MG63 (cell line): ENCODE data around the gene TTC34. TPM values are rescaled to one million over a fixed set of nuclear protein-coding genes. Genes with fewer than 3 reads are reported as not detected.
"Not testable (repeated sequence)": the region's sequence is repeated elsewhere in the genome, so short reads cannot be mapped to it uniquely, and the experiment has no call there.

ENCODE experiments used
- DNase-seq: peaks from one replicate; pipeline ENCODE4 v3.0.0-alpha.2; 2020
- H3K27me3 ChIP-seq: fragments of 250-450 bp; sonication (Bioruptor Pico); 2 replicates; pipeline ENCODE4 v1.5.1; 2020; ENCODE audit warnings: mild to moderate bottlenecking, moderate library complexity
- H3K36me3 ChIP-seq: fragments of 250-450 bp; sonication (Bioruptor Pico); 2 replicates; pipeline ENCODE4 v1.5.1; 2020; ENCODE audit warnings: mild to moderate bottlenecking, moderate library complexity
- H3K4me3 ChIP-seq: fragments of 250-450 bp; sonication (Bioruptor Pico); 2 replicates; pipeline ENCODE4 v1.5.1; 2020; ENCODE audit warnings: mild to moderate bottlenecking, moderate library complexity
- H3K9me3 ChIP-seq: fragments of 250-450 bp; sonication (Bioruptor Pico); 2 replicates; pipeline ENCODE4 v1.5.1; 2020; ENCODE audit warnings: mild to moderate bottlenecking, moderate library complexity
- total RNA-seq: library from RNA; depleted of rRNA; stranded (reverse); fragments of >200 nt; shearing (Covaris generic); gene quantifications from 2 replicates; pipeline ENCODE4 v1.2.3, GENCODE V29; 2014; ENCODE audit warnings: low replicate concordance

Gene TTC34
- total RNA-seq, 1 experiment from 2014 or later = not detected

- Histone ChIP-seq H3K36me3 (no peaks in the 10 kb centered on the region), H3K27me3 (peaks cover 4% of the 10 kb centered on the region; the same call in 1 of the 2 replicates), H3K9me3 (peaks cover 5% of the 10 kb centered on the region; the same call in 1 of the 2 replicates), H3K4me3 (no peak overlapping the region)
- no peak for DNase-seq
Measured at GRCh38 chr1:2781627-2782026, 19.9 kb downstream of the TTC34 start.

GRCh38 chr1:2778220-2778592 lies 23.3 kb downstream of the TTC34 start:
- H3K27me3 ChIP-seq = peaks cover 4% of the 10 kb centered on the region; the same call in 1 of the 2 replicates
- no peak overlapping the region for H3K4me3 ChIP-seq
- peak; percentile 61 for DNase-seq
- no peaks in the 10 kb centered on the region for H3K36me3 ChIP-seq
- peaks cover 5% of the 10 kb centered on the region; the same call in 1 of the 2 replicates for H3K9me3 ChIP-seq

GRCh38 chr1:2777424-2778219 lies 23.9 kb downstream of the TTC34 start:
- peak; percentile 61 for DNase-seq
- no peak overlapping the region for H3K4me3 ChIP-seq
- H3K27me3 ChIP-seq = peaks cover 4% of the 10 kb centered on the region; the same call in 1 of the 2 replicates

GRCh38 chr1:2775333-2775732 lies 26.2 kb downstream of the TTC34 start:
- not testable (repeated sequence) for H3K36me3 ChIP-seq, DNase-seq, H3K4me3 ChIP-seq, H3K9me3 ChIP-seq, H3K27me3 ChIP-seq

More at GRCh38 chr1:2777424-2778219, 23.9 kb downstream of the TTC34 start:
- Histone ChIP-seq H3K9me3 (peaks cover 5% of the 10 kb centered on the region; the same call in 1 of the 2 replicates), H3K36me3 (no peaks in the 10 kb centered on the region)

GRCh38 chr1:2768052-2768451 lies 33.4 kb downstream of the TTC34 start:
- DNase-seq, H3K9me3 ChIP-seq, H3K4me3 ChIP-seq, H3K27me3 ChIP-seq, H3K36me3 ChIP-seq: not testable (repeated sequence)

GRCh38 chr1:2759433-2759832 lies 42.1 kb downstream of the TTC34 start:
- not testable (repeated sequence) for H3K4me3 ChIP-seq, H3K27me3 ChIP-seq, DNase-seq, H3K9me3 ChIP-seq, H3K36me3 ChIP-seq

GRCh38 chr1:2757519-2757918 lies 44.0 kb downstream of the TTC34 start:
- H3K4me3 ChIP-seq, H3K9me3 ChIP-seq, H3K27me3 ChIP-seq, DNase-seq, H3K36me3 ChIP-seq: not testable (repeated sequence)

GRCh38 chr1:2755426-2755825 lies 46.1 kb downstream of the TTC34 start:
- H3K4me3 ChIP-seq, H3K36me3 ChIP-seq, H3K9me3 ChIP-seq, DNase-seq, H3K27me3 ChIP-seq: not testable (repeated sequence)

GRCh38 chr1:2754597-2754996 lies 46.9 kb downstream of the TTC34 start:
- not testable (repeated sequence) for DNase-seq, H3K9me3 ChIP-seq, H3K4me3 ChIP-seq, H3K27me3 ChIP-seq, H3K36me3 ChIP-seq

- H3K36me3 ChIP-seq, H3K9me3 ChIP-seq, H3K27me3 ChIP-seq, DNase-seq, H3K4me3 ChIP-seq: not testable (repeated sequence)
Measured at GRCh38 chr1:2752503-2752902, 49.0 kb downstream of the TTC34 start.

GRCh38 chr1:2751866-2752265 lies 49.6 kb downstream of the TTC34 start:
- H3K27me3 ChIP-seq, H3K9me3 ChIP-seq, H3K4me3 ChIP-seq, DNase-seq, H3K36me3 ChIP-seq: not testable (repeated sequence)

GRCh38 chr1:2750766-2751730 lies 50.4 kb downstream of the TTC34 start:
- not testable (repeated sequence) for H3K36me3 ChIP-seq, H3K27me3 ChIP-seq, DNase-seq, H3K4me3 ChIP-seq, H3K9me3 ChIP-seq

GRCh38 chr1:2750041-2750680 lies 51.3 kb downstream of the TTC34 start:
- H3K27me3 ChIP-seq, DNase-seq, H3K36me3 ChIP-seq, H3K4me3 ChIP-seq, H3K9me3 ChIP-seq: not testable (repeated sequence)

- not testable (repeated sequence) for H3K9me3 ChIP-seq, DNase-seq, H3K4me3 ChIP-seq, H3K27me3 ChIP-seq, H3K36me3 ChIP-seq
Measured at GRCh38 chr1:2748626-2749025, 52.9 kb downstream of the TTC34 start.

- not testable (repeated sequence) for H3K36me3 ChIP-seq, DNase-seq, H3K4me3 ChIP-seq, H3K27me3 ChIP-seq, H3K9me3 ChIP-seq
Measured at GRCh38 chr1:2694796-2695195, 106.7 kb downstream of the TTC34 start.

GRCh38 chr1:2690180-2690579 lies 111.3 kb downstream of the TTC34 start:
- not testable (repeated sequence) for H3K36me3 ChIP-seq, H3K9me3 ChIP-seq, DNase-seq, H3K27me3 ChIP-seq, H3K4me3 ChIP-seq

- H3K27me3 ChIP-seq, H3K4me3 ChIP-seq, DNase-seq, H3K9me3 ChIP-seq, H3K36me3 ChIP-seq: not testable (repeated sequence)
Measured at GRCh38 chr1:2688336-2688665, 113.2 kb downstream of the TTC34 start.
